IMR-90 (cell line): Measurements from ENCODE around the gene EIF4G3. TPM values are rescaled to one million over a fixed set of nuclear protein-coding genes. Genes with fewer than 3 reads are reported as not detected.

ENCODE experiments used
- ATAC-seq: fragments of 200-7000 bp; cut with Tn5 transposase; 2 replicates; pipeline ENCODE4 v1.9.1; 2020; ENCODE audit warnings: low read depth, mild to moderate bottlenecking, moderate library complexity
- BruUV-seq: library from RNA; stranded (reverse); fragments of 400-500 nt; replicated peaks from 2 replicates; lab custom pipeline; 2021; lab: Mats Ljungman, UMichigan
- CTCF ChIA-PET: fragments of 300-600 bp; formaldehyde crosslinking; extraction: SDS; loops from one replicate; lab custom pipeline; 2021; ENCODE audit warnings: antibody characterized with exemption; lab: Yijun Ruan, JAX
- POLR2A ChIA-PET: fragments of 300-600 bp; sonication (Branson Sonifier 250); formaldehyde crosslinking; loops from one replicate; lab custom pipeline; 2022; ENCODE audit warnings: antibody characterized with exemption; ENCODE audit not compliant: unreplicated experiment; lab: Charles Lee
- DNase-seq: peaks from one replicate; pipeline ENCODE4 v3.0.0; 2013
- H2AFZ ChIP-seq: replicated peaks from 2 replicates; pipeline ENCODE3; 2013; ENCODE audit warnings: low read length, mild to moderate bottlenecking; ENCODE audit not compliant: poor library complexity
- H2AK5ac ChIP-seq: 2 replicates; pipeline ENCODE4 v1.6.1; 2013; ENCODE audit warnings: low read depth, low read length, inconsistent platforms
- H2AK9ac ChIP-seq: replicated peaks from 2 replicates; pipeline ENCODE3; 2013; ENCODE audit warnings: mild to moderate bottlenecking, low read depth, low read length, moderate library complexity; ENCODE audit not compliant: poor library complexity
- H2BK120ac ChIP-seq: 2 replicates; pipeline ENCODE4 v1.6.1; 2013; ENCODE audit warnings: low read depth, low read length, inconsistent platforms
- H2BK15ac ChIP-seq: 3 replicates; pipeline ENCODE4 v1.6.1; 2013; ENCODE audit warnings: low read depth, low read length, inconsistent platforms
- H2BK20ac ChIP-seq: 2 replicates; pipeline ENCODE4 v1.6.1; 2013; ENCODE audit warnings: low read depth, mild to moderate bottlenecking, inconsistent platforms, low read length, moderate library complexity
- H2BK5ac ChIP-seq: 2 replicates; pipeline ENCODE4 v1.6.1; 2013; ENCODE audit warnings: mild to moderate bottlenecking, low read depth, low read length, inconsistent platforms; ENCODE audit not compliant: poor library complexity, severe bottlenecking
- H3K14ac ChIP-seq: replicated peaks from 2 replicates; pipeline ENCODE4 v1.6.1; 2013; ENCODE audit warnings: low read depth, low read length, inconsistent platforms
- H3K18ac ChIP-seq: 2 replicates; pipeline ENCODE4 v1.6.1; 2013; ENCODE audit warnings: low read depth, low read length, control low read depth
- H3K23ac ChIP-seq: 2 replicates; pipeline ENCODE4 v1.6.1; 2013; ENCODE audit warnings: low read depth, low read length, inconsistent platforms
- H3K27ac ChIP-seq: 2 replicates; pipeline ENCODE4 v1.5.1; 2013; ENCODE audit warnings: mild to moderate bottlenecking, control low read depth, low read length; ENCODE audit not compliant: insufficient read depth
- H3K27me3 ChIP-seq: 2 replicates; pipeline ENCODE4 v1.6.1; 2013; ENCODE audit warnings: low read length; ENCODE audit not compliant: control insufficient read depth, insufficient read depth
- H3K36me3 ChIP-seq: 2 replicates; pipeline ENCODE4 v1.6.1; 2013; ENCODE audit warnings: low read length, mixed read lengths; ENCODE audit not compliant: control insufficient read depth, insufficient read depth
- H3K4ac ChIP-seq: 2 replicates; pipeline ENCODE4 v1.6.1; 2013; ENCODE audit warnings: low read depth, low read length, inconsistent platforms
- H3K4me1 ChIP-seq: 2 replicates; pipeline ENCODE4 v1.6.1; 2013; ENCODE audit warnings: low read length, mixed read lengths; ENCODE audit not compliant: control insufficient read depth, insufficient read depth
- H3K4me2 ChIP-seq: 2 replicates; pipeline ENCODE4 v1.6.1; 2013; ENCODE audit warnings: low read depth, mild to moderate bottlenecking, control low read depth, low read length, moderate library complexity
- H3K4me3 ChIP-seq: 2 replicates; pipeline ENCODE4 v1.5.1; 2013; ENCODE audit warnings: low read depth, mild to moderate bottlenecking, control low read depth, low read length, moderate library complexity; ENCODE audit not compliant: insufficient read depth
- H3K56ac ChIP-seq: 2 replicates; pipeline ENCODE4 v1.6.1; 2013; ENCODE audit warnings: low read length, inconsistent platforms; ENCODE audit not compliant: insufficient read depth; ENCODE audit errors: extremely low read depth
- H3K79me1 ChIP-seq, 2 experiments: 2 replicates each; pipeline ENCODE4 v1.6.1; 2013; ENCODE audit warnings: low read length in 2 of 2, inconsistent platforms in 1 of 2, low read depth in 1 of 2
- H3K9ac ChIP-seq: 2 replicates; pipeline ENCODE4 v1.6.1; 2013; ENCODE audit warnings: low read depth, low read length, control low read depth
- H3K9me1 ChIP-seq: 2 replicates; pipeline ENCODE4 v1.6.1; 2013; ENCODE audit warnings: low read length, inconsistent platforms; ENCODE audit not compliant: insufficient read depth
- H3K9me3 ChIP-seq: 2 replicates; pipeline ENCODE4 v1.6.1; 2013; ENCODE audit warnings: low read length; ENCODE audit not compliant: control insufficient read depth, insufficient read depth
- H4K20me1 ChIP-seq: 2 replicates; pipeline ENCODE4 v1.6.1; 2013; ENCODE audit warnings: low read length, inconsistent platforms; ENCODE audit not compliant: insufficient read depth
- H4K5ac ChIP-seq: 2 replicates; pipeline ENCODE4 v1.6.1; 2013; ENCODE audit warnings: mild to moderate bottlenecking, low read depth, low read length, control low read depth
- H4K8ac ChIP-seq, 2 experiments: 2 replicates each; pipeline ENCODE4 v1.6.1; 2013; ENCODE audit warnings: low read depth in 2 of 2, low read length in 2 of 2, control low read depth in 1 of 2, inconsistent platforms in 1 of 2
- H4K91ac ChIP-seq: 2 replicates; pipeline ENCODE4 v1.6.1; 2013; ENCODE audit warnings: low read depth, low read length, inconsistent platforms; ENCODE audit not compliant: insufficient read depth
- CEBPB ChIP-seq: IDR thresholded peaks from 2 replicates; pipeline ENCODE4 v1.6.1; 2012; ENCODE audit warnings: low read depth, low read length, improper control_type of control experiment
- WGBS, 2 experiments: methylation state at CpG; one replicate each; pipeline versions ENCODE4 v1.1.5 to v1.1.7; 2013; ENCODE audit warnings: missing lambda C conversion rate in 2 of 2; ENCODE audit not compliant: insufficient read length in 1 of 2; ENCODE audit errors: extremely low coverage in 2 of 2; 5-methylcytosine and 5-hydroxymethylcytosine counted together
- dilution Hi-C: fragments of 300-500 bp; cut with HindIII; formaldehyde crosslinking; loops from one replicate; pipeline ENCODE4 v1.14.3; 2018; ENCODE audit warnings: low sequenced_read_pairs; ENCODE audit not compliant: unreplicated experiment
- in situ Hi-C: fragments of 300-500 bp; cut with MboI; formaldehyde crosslinking; loops from 3 replicates; pipeline ENCODE4 v1.14.3; 2019; ENCODE audit warnings: low sequenced_read_pairs, inconsistent platforms, mixed read lengths
- intact Hi-C: fragments of 100-400 bp; cut with micrococcal nuclease; formaldehyde crosslinking; loops from 2 replicates; pipeline ENCODE4 v1.10.0; 2022
- polyA plus RNA-seq, 3 experiments: library from polyadenylated mRNA; depleted of rRNA; stranded (reverse); fragments of >200 nt; gene quantifications; 2 replicates each; pipeline ENCODE4 v1.2.3, GENCODE V29; 2012; ENCODE audit warnings: low replicate concordance in 1 of 3
- total RNA-seq: library from RNA; depleted of rRNA; stranded (reverse); fragments of >200 nt; gene quantifications from 2 replicates; pipeline ENCODE4 v1.2.3, GENCODE V29; 2012
- TF ChIP-seq, protein P1 (sequence below): fragments of 150-350 bp; IDR thresholded peaks from 2 replicates; pipeline ENCODE4 v1.6.1; 2016; ENCODE audit warnings: low read depth, mild to moderate bottlenecking, low read length, moderate library complexity, borderline replicate concordance

Gene EIF4G3
- total and polyA plus RNA-seq, 2 of the 4 experiments (the other 2 are of a cell fraction) = 25.8 to 49.2 TPM

DNA sequence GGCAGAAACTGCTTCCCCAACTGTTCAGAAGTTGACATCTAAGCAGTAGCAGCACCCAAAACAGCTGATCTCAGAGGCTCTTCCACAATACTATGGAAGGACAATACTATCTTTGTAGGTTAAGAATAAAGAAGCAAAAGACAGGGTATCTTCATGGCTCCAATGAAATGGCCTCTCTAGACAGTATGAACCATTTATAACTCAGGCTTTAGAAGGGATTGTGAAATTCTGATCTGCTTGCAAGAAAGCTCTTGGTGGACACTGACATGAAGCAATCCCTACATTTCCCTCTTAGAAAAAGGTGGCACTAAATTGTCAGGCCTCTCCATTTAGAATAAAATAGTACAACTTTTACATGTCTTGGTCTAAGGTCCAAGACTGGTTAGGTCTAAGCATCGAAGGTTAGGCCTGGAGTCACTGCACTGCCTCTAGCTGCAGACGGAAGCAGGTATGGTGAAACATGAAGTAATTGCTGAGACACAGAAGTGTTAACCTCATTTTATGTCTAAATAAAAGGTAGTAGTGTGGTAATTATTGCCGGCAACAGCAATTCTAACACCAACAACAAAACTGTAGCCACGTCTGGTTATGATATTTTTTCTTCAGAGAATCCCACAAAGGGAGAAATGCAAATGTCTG is 339.0 kb downstream of the EIF4G3 start:
- Histone ChIP-seq H3K79me1 (peaks cover 3 to 15% of the 10 kb centered on the region in 2 experiments; a peak in 3 of 4 replicates), H2AK9ac (no peak overlapping the region), H4K20me1 (no peaks in the 10 kb centered on the region), H3K27me3 (no peaks in the 10 kb centered on the region), H3K4me1 (peaks cover 9% of the 10 kb centered on the region), H3K18ac (no peak overlapping the region), H3K36me3 (peaks cover 23% of the 10 kb centered on the region), H4K5ac (no peak overlapping the region), H2AFZ (no peak overlapping the region), H3K4me3 (no peak overlapping the region), H2BK20ac (no peak overlapping the region), H3K23ac (no peak overlapping the region), H3K9me1 (peaks cover 4% of the 10 kb centered on the region; the same call in 1 of the 2 replicates), H4K91ac (no peak overlapping the region), H3K9me3 (peaks cover 1% of the 10 kb centered on the region; the same call in 1 of the 2 replicates), H2AK5ac (no peak overlapping the region), H3K56ac (no peak overlapping the region), H3K4me2 (no peak overlapping the region), H4K8ac (no peak overlapping the region), H2BK120ac (no peak overlapping the region), H3K27ac (no peak overlapping the region), H2BK5ac (no peak overlapping the region), H2BK15ac (no peak overlapping the region), H3K9ac (no peak overlapping the region), H3K14ac (no peak overlapping the region), H3K4ac (no peak overlapping the region)
- intact Hi-C loops (no loop called here), dilution Hi-C loops (no loop called here), in situ Hi-C loops (no loop called here)
- ATAC-seq = no peak
- CTCF ChIA-PET = interaction anchor here (0.6 kb wide), 1 partner anchor 26 kb away, joined by 6 read pairs; no protein-coding TSS in a partner anchor
- POLR2A ChIA-PET = no interaction called here
- no TSS peak for BruUV-seq
- DNase-seq = no peak
- no CpG with 5 or more reads among the region's 4 CpGs for WGBS, 2 experiments
- TF ChIP-seq, protein P1, sequence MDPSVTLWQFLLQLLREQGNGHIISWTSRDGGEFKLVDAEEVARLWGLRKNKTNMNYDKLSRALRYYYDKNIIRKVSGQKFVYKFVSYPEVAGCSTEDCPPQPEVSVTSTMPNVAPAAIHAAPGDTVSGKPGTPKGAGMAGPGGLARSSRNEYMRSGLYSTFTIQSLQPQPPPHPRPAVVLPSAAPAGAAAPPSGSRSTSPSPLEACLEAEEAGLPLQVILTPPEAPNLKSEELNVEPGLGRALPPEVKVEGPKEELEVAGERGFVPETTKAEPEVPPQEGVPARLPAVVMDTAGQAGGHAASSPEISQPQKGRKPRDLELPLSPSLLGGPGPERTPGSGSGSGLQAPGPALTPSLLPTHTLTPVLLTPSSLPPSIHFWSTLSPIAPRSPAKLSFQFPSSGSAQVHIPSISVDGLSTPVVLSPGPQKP = no peak
- TF ChIP-seq CEBPB = peak; percentile 45
